ENCODE measurements around the gene SOX4. TPM values are rescaled to one million over a fixed set of nuclear protein-coding genes. Genes with fewer than 3 reads are reported as not detected.

SOX4 gene
- total RNA-seq, 4 donors from 2014 or later: 11.4 to 28.7 (median 13.6) TPM

- DNase-seq (ENCODE audit: low spot score in 2 of 2): peak; percentile 44 to 90
- peak overlapping the region; percentile 87 for H3K4me3 ChIP-seq (ENCODE audit: low read depth, poor library complexity, severe bottlenecking)
- intact Hi-C loops (cut with DNase I; ENCODE audit: low total_unique reads): no loop called here
- TF ChIP-seq CTCF (IDR thresholded peaks at IDR 0.05) (no peak), POLR2A (IDR thresholded peaks at IDR 0.05) (no peak)
- WGBS, 2 donors: 1% methylated on average over 74 to 90 of the region's 112 CpGs
These were observed 1.1 kb downstream of the SOX4 start for GRCh38 chr6:21594416-21595281.

GRCh38 chr6:21595285-21596144 lies 2.0 kb downstream of the SOX4 start:
- intact Hi-C loops (cut with DNase I; ENCODE audit: low total_unique reads): no loop called here
- peak overlapping the region; percentile 87 for H3K4me3 ChIP-seq (ENCODE audit: low read depth, poor library complexity, severe bottlenecking)
- TF ChIP-seq CTCF (IDR thresholded peaks at IDR 0.05) (no peak), POLR2A (IDR thresholded peaks at IDR 0.05) (no peak)
- WGBS, 2 donors: 3% methylated on average over 44 to 55 of the region's 108 CpGs
- DNase-seq (ENCODE audit: low spot score in 2 of 2): peak; percentile 51 to 91

GRCh38 chr6:21596145-21596948 lies 2.8 kb downstream of the SOX4 start:
- 0 to 1% methylated on average over 43 of the region's 43 CpGs for WGBS, 2 donors
- intact Hi-C loops (cut with DNase I; ENCODE audit: low total_unique reads): no loop called here
- TF ChIP-seq CTCF (IDR thresholded peaks at IDR 0.05) (no peak), POLR2A (IDR thresholded peaks at IDR 0.05) (no peak)
- peak overlapping the region; percentile 87 for H3K4me3 ChIP-seq (ENCODE audit: low read depth, poor library complexity, severe bottlenecking)
- peak; percentile 36 to 88 for DNase-seq (ENCODE audit: low spot score in 2 of 2)

GRCh38 chr6:21596949-21597682 lies 3.6 kb downstream of the SOX4 start:
- no peak for TF ChIP-seq CTCF (IDR thresholded peaks at IDR 0.05)
- no peak for TF ChIP-seq POLR2A (IDR thresholded peaks at IDR 0.05)
- 7 to 8% methylated on average over 14 of the region's 14 CpGs for WGBS, 2 donors
- intact Hi-C loops (cut with DNase I; ENCODE audit: low total_unique reads): no loop called here
- H3K4me3 ChIP-seq (ENCODE audit: low read depth, poor library complexity, severe bottlenecking): no peak overlapping the region
- no peak for DNase-seq (ENCODE audit: low spot score in 2 of 2)

Data from lower leg skin (tissue), 4 donors.